ENCODE measurements around the gene RFX1. TPM values are rescaled to one million over a fixed set of nuclear protein-coding genes. Genes with fewer than 3 reads are reported as not detected.

The RFX1 gene
- total and polyA plus RNA-seq, 2 experiments from 2014 or later, result 1.7 to 2.5 TPM

- H3F3A ChIP-seq (ENCODE audit: insufficient read depth), result no peaks in the 10 kb centered on the region
- no peaks in the 10 kb centered on the region for H3K36me3 ChIP-seq (ENCODE audit: low read depth)
- TF ChIP-seq EZH2phosphoT487 (IDR thresholded peaks at IDR 0.05; ENCODE audit: insufficient read depth, low read depth) (no peak), EZH2 (IDR thresholded peaks at IDR 0.05; ENCODE audit: insufficient read depth, poor library complexity, severe bottlenecking) (no peak)
- 85 to 86% methylated on average over 9 to 22 of the region's 22 CpGs for WGBS, 2 experiments (ENCODE audit: low coverage in 1 of 2, low lambda C conversion rate in 2 of 2, missing lambda C conversion rate in 2 of 2)
- no peak overlapping the region for H3K27ac ChIP-seq
- H3K27me3 ChIP-seq (replicated peaks; ENCODE audit: insufficient read depth), result no peaks in the 10 kb centered on the region
- H3K79me2 ChIP-seq (ENCODE audit: insufficient read depth), result peaks cover 4% of the 10 kb centered on the region
- in situ Hi-C loops (cut with MboI), result no loop called here
- H3K9ac ChIP-seq, result no peak overlapping the region
- H4K20me1 ChIP-seq (ENCODE audit: insufficient read depth), result no peaks in the 10 kb centered on the region
- no peaks in the 10 kb centered on the region for H3K9me2 ChIP-seq (ENCODE audit: insufficient read depth)
- no peaks in the 10 kb centered on the region for H3K4me1 ChIP-seq (ENCODE audit: insufficient read depth)
- H3K4me3 ChIP-seq, result no peak overlapping the region
- peaks cover 1% of the 10 kb centered on the region for H3K9me3 ChIP-seq (ENCODE audit: low read depth)
- no peak overlapping the region for H3K4me2 ChIP-seq (ENCODE audit: unreplicated experiment)
- no peak for DNase-seq
- no peak overlapping the region for H2AFZ ChIP-seq
Measured at GRCh38 chr19:13993590-13994300, 12.4 kb downstream of the RFX1 start.

GRCh38 chr19:13992025-13992424, 14.1 kb downstream of the RFX1 start:
- H3K79me2 ChIP-seq (ENCODE audit: insufficient read depth), result no peaks in the 10 kb centered on the region
- in situ Hi-C loops (cut with MboI), result no loop called here
- no peaks in the 10 kb centered on the region for H4K20me1 ChIP-seq (ENCODE audit: insufficient read depth)
- H3K36me3 ChIP-seq (ENCODE audit: low read depth), result no peaks in the 10 kb centered on the region
- H3K4me2 ChIP-seq (ENCODE audit: unreplicated experiment), result no peak overlapping the region
- no peak for DNase-seq
- no peaks in the 10 kb centered on the region for H3K9me2 ChIP-seq (ENCODE audit: insufficient read depth)
- H3K27ac ChIP-seq, result no peak overlapping the region
- H3K27me3 ChIP-seq (replicated peaks; ENCODE audit: insufficient read depth), result no peaks in the 10 kb centered on the region
- 93 to 94% methylated on average over 7 of the region's 7 CpGs for WGBS, 2 experiments (ENCODE audit: low coverage in 1 of 2, low lambda C conversion rate in 2 of 2, missing lambda C conversion rate in 2 of 2)
- H3F3A ChIP-seq (ENCODE audit: insufficient read depth), result no peaks in the 10 kb centered on the region
- H3K4me1 ChIP-seq (ENCODE audit: insufficient read depth), result peaks cover 2% of the 10 kb centered on the region; the same call in 1 of the 2 replicates
- no peak for TF ChIP-seq EZH2 (IDR thresholded peaks at IDR 0.05; ENCODE audit: insufficient read depth, poor library complexity, severe bottlenecking)
- TF ChIP-seq EZH2phosphoT487 (IDR thresholded peaks at IDR 0.05; ENCODE audit: insufficient read depth, low read depth), result no peak
- H2AFZ ChIP-seq, result no peak overlapping the region
- H3K9me3 ChIP-seq (ENCODE audit: low read depth), result no peaks in the 10 kb centered on the region
- H3K4me3 ChIP-seq, result no peak overlapping the region
- H3K9ac ChIP-seq, result no peak overlapping the region

- no peak overlapping the region for H3K4me3 ChIP-seq
- H3K27ac ChIP-seq, result no peak overlapping the region
- DNase-seq, result no peak
- H3F3A ChIP-seq (ENCODE audit: insufficient read depth), result no peaks in the 10 kb centered on the region
- H3K9ac ChIP-seq, result no peak overlapping the region
- no peaks in the 10 kb centered on the region for H3K79me2 ChIP-seq (ENCODE audit: insufficient read depth)
- TF ChIP-seq EZH2phosphoT487 (IDR thresholded peaks at IDR 0.05; ENCODE audit: insufficient read depth, low read depth) (no peak), EZH2 (IDR thresholded peaks at IDR 0.05; ENCODE audit: insufficient read depth, poor library complexity, severe bottlenecking) (no peak)
- no peak overlapping the region for H3K4me2 ChIP-seq (ENCODE audit: unreplicated experiment)
- H3K4me1 ChIP-seq (ENCODE audit: insufficient read depth), result peaks cover 7% of the 10 kb centered on the region; the same call in 1 of the 2 replicates
- WGBS, 2 experiments (ENCODE audit: low coverage in 1 of 2, low lambda C conversion rate in 2 of 2, missing lambda C conversion rate in 2 of 2), result 93% methylated on average over 8 of the region's 8 CpGs
- no peaks in the 10 kb centered on the region for H4K20me1 ChIP-seq (ENCODE audit: insufficient read depth)
- H3K27me3 ChIP-seq (replicated peaks; ENCODE audit: insufficient read depth), result no peaks in the 10 kb centered on the region
- H3K9me2 ChIP-seq (ENCODE audit: insufficient read depth), result no peaks in the 10 kb centered on the region
- no peak overlapping the region for H2AFZ ChIP-seq
- in situ Hi-C loops (cut with MboI), result no loop called here
- H3K36me3 ChIP-seq (ENCODE audit: low read depth), result no peaks in the 10 kb centered on the region
- H3K9me3 ChIP-seq (ENCODE audit: low read depth), result no peaks in the 10 kb centered on the region
Measured at GRCh38 chr19:13990085-13990484, 16.0 kb downstream of the RFX1 start.

- Histone ChIP-seq H3K9me2 (ENCODE audit: insufficient read depth) (no peaks in the 10 kb centered on the region), H3K36me3 (ENCODE audit: low read depth) (no peaks in the 10 kb centered on the region), H3K79me2 (ENCODE audit: insufficient read depth) (no peaks in the 10 kb centered on the region), H3K9me3 (ENCODE audit: low read depth) (no peaks in the 10 kb centered on the region), H2AFZ (no peak overlapping the region), H4K20me1 (ENCODE audit: insufficient read depth) (no peaks in the 10 kb centered on the region), H3K27ac (no peak overlapping the region), H3K4me1 (ENCODE audit: insufficient read depth) (peaks cover 7% of the 10 kb centered on the region; the same call in 1 of the 2 replicates), H3K27me3 (replicated peaks; ENCODE audit: insufficient read depth) (no peaks in the 10 kb centered on the region), H3K4me2 (ENCODE audit: unreplicated experiment) (no peak overlapping the region), H3K4me3 (no peak overlapping the region), H3F3A (ENCODE audit: insufficient read depth) (no peaks in the 10 kb centered on the region), H3K9ac (no peak overlapping the region)
- no peak for DNase-seq
- TF ChIP-seq EZH2phosphoT487 (IDR thresholded peaks at IDR 0.05; ENCODE audit: insufficient read depth, low read depth), result no peak
- no peak for TF ChIP-seq EZH2 (IDR thresholded peaks at IDR 0.05; ENCODE audit: insufficient read depth, poor library complexity, severe bottlenecking)
- 96 to 100% methylated on average over 7 of the region's 7 CpGs for WGBS, 2 experiments (ENCODE audit: low coverage in 1 of 2, low lambda C conversion rate in 2 of 2, missing lambda C conversion rate in 2 of 2)
- in situ Hi-C loops (cut with MboI), result no loop called here
Measured at GRCh38 chr19:13989487-13989886, 16.6 kb downstream of the RFX1 start.

All from GM23248 (cell line).